H1 (cell line): ENCODE results near the gene DSCAM. TPM values are rescaled to one million over a fixed set of nuclear protein-coding genes. Genes with fewer than 3 reads are reported as not detected.

Experiments
- CTCF ChIA-PET: fragments of 300-600 bp; sonication (Branson Sonifier 250); formaldehyde crosslinking; loops from one replicate; lab custom pipeline; 2021; ENCODE audit not compliant: partially characterized antibody; lab: Charles Lee
- POLR2A ChIA-PET: fragments of 300-600 bp; sonication (Branson Sonifier 250); formaldehyde crosslinking; loops from one replicate; lab custom pipeline; 2021; ENCODE audit warnings: inconsistent platforms; ENCODE audit not compliant: partially characterized antibody; lab: Charles Lee
- DNase-seq, 2 experiments: peaks; one replicate each; pipeline versions ENCODE4 v3.0.0 to v3.0.0-alpha.2; 2010 to 2022; ENCODE audit warnings: low spot score in 2 of 2, low read depth in 1 of 2, mixed read lengths in 1 of 2
- FAIRE-seq: peaks from 2 replicates; lab custom pipeline; 2011; peaks lifted over from hg19 to GRCh38; lab: Jason Lieb, UNC
- H2AFZ ChIP-seq: 2 replicates; pipeline ENCODE4 v1.8.1; 2012; ENCODE audit warnings: low read length, inconsistent platforms
- H2AK5ac ChIP-seq: 2 replicates; pipeline ENCODE4 v1.6.1; 2013; ENCODE audit warnings: low read depth, low read length
- H2BK120ac ChIP-seq: replicated peaks from 2 replicates; pipeline ENCODE3; 2013; ENCODE audit warnings: low read depth, low read length, inconsistent platforms
- H2BK12ac ChIP-seq: 2 replicates; pipeline ENCODE4 v1.6.1; 2013; ENCODE audit warnings: low read depth, low read length
- H2BK15ac ChIP-seq: 2 replicates; pipeline ENCODE4 v1.6.1; 2013; ENCODE audit warnings: low read length
- H2BK20ac ChIP-seq: 2 replicates; pipeline ENCODE4 v1.6.1; 2013; ENCODE audit warnings: low read length
- H2BK5ac ChIP-seq: 2 replicates; pipeline ENCODE4 v1.6.1; 2013; ENCODE audit warnings: low read depth, low read length
- H3K14ac ChIP-seq: 2 replicates; pipeline ENCODE4 v1.6.1; 2013; ENCODE audit warnings: inconsistent platforms; ENCODE audit not compliant: insufficient read length
- H3K18ac ChIP-seq: 2 replicates; pipeline ENCODE4 v1.6.1; 2013; ENCODE audit warnings: low read length; ENCODE audit errors: extremely low read depth
- H3K23ac ChIP-seq: 2 replicates; pipeline ENCODE4 v1.6.1; 2013; ENCODE audit warnings: inconsistent platforms; ENCODE audit not compliant: insufficient read length
- H3K23me2 ChIP-seq: 2 replicates; pipeline ENCODE4 v1.6.1; 2013; ENCODE audit warnings: low read depth, low read length
- H3K27ac ChIP-seq: 2 replicates; pipeline ENCODE4 v1.6.1; 2011; ENCODE audit warnings: low read depth, low read length, inconsistent platforms
- H3K27me3 ChIP-seq, 4 experiments: replicated peaks in 1 of 4; 1 replicate in 1 of 4; 2 replicates in 3 of 4; pipeline versions ENCODE4 v1.6.1 to v1.8.1; 2011 to 2013; ENCODE audit warnings: low read length in 3 of 4, mild to moderate bottlenecking in 3 of 4, inconsistent platforms in 2 of 4, mixed read lengths in 2 of 4, moderate library complexity in 1 of 4; ENCODE audit not compliant: control insufficient read depth in 3 of 4, insufficient read depth in 3 of 4; ENCODE audit errors: extremely low read depth in 1 of 4
- H3K36me3 ChIP-seq, 4 experiments: 2 replicates each; pipeline versions ENCODE4 v1.6.1 to v1.8.1; 2011 to 2013; ENCODE audit warnings: mild to moderate bottlenecking in 4 of 4, low read length in 3 of 4, moderate library complexity in 2 of 4, control low read depth in 1 of 4, inconsistent platforms in 1 of 4; ENCODE audit not compliant: insufficient read depth in 4 of 4, control insufficient read depth in 2 of 4
- H3K4ac ChIP-seq: replicated peaks from 2 replicates; pipeline ENCODE3; 2013; ENCODE audit warnings: low read length, low read depth, mixed read lengths, inconsistent platforms; ENCODE audit not compliant: insufficient read length
- H3K4me1 ChIP-seq, 4 experiments: replicated peaks in 1 of 4; 1 replicate in 1 of 4; 2 replicates in 3 of 4; pipeline versions ENCODE4 v1.6.1 to v1.8.1; 2011 to 2013; ENCODE audit warnings: low read length in 3 of 4, inconsistent platforms in 2 of 4, mixed read lengths in 1 of 4; ENCODE audit not compliant: insufficient read depth in 4 of 4, control insufficient read depth in 3 of 4
- H3K4me2 ChIP-seq, 2 experiments: 2 replicates each; pipeline versions ENCODE4 v1.6.1 to v1.8.1; 2011 to 2013; ENCODE audit warnings: low read depth in 2 of 2, low read length in 2 of 2, control low read depth in 1 of 2, inconsistent platforms in 1 of 2, mild to moderate bottlenecking in 1 of 2; ENCODE audit not compliant: insufficient read depth in 1 of 2
- H3K4me3 ChIP-seq, 4 experiments: fragments of 200-600, 300-600 bp in 1 of 4; sonication (generic), shearing (Covaris generic), sonication (Bioruptor Twin) in 1 of 4; 2 replicates each; pipeline versions ENCODE4 v1.5.1 to v1.8.1; 2011 to 2016; ENCODE audit warnings: low read length in 4 of 4, low read depth in 3 of 4, control low read depth in 2 of 4, inconsistent platforms in 2 of 4, mild to moderate bottlenecking in 2 of 4, mixed read lengths in 1 of 4, moderate library complexity in 1 of 4; ENCODE audit not compliant: insufficient read depth in 2 of 4; ENCODE audit errors: extremely low read depth in 1 of 4
- H3K56ac ChIP-seq: replicated peaks from 2 replicates; pipeline ENCODE3; 2013; ENCODE audit warnings: low read depth, mild to moderate bottlenecking, mixed read lengths, low read length, inconsistent platforms; ENCODE audit not compliant: insufficient read length
- H3K79me1 ChIP-seq: 2 replicates; pipeline ENCODE4 v1.6.1; 2013; ENCODE audit warnings: low read depth, low read length, control low read depth
- H3K79me2 ChIP-seq, 2 experiments: 2 replicates each; pipeline versions ENCODE4 v1.6.1 to v1.8.1; 2012 to 2013; ENCODE audit warnings: low read length in 2 of 2, mild to moderate bottlenecking in 2 of 2, inconsistent platforms in 1 of 2; ENCODE audit not compliant: insufficient read depth in 2 of 2, control insufficient read depth in 1 of 2
- H3K9ac ChIP-seq, 4 experiments: replicated peaks in 1 of 4; 1 replicate in 1 of 4; 2 replicates in 3 of 4; pipeline versions ENCODE4 v1.6.1 to v1.8.1; 2011 to 2013; ENCODE audit warnings: low read depth in 3 of 4, low read length in 3 of 4, control low read depth in 2 of 4, mild to moderate bottlenecking in 2 of 4, moderate library complexity in 2 of 4, inconsistent platforms in 1 of 4; ENCODE audit errors: extremely low read depth in 1 of 4
- H3K9me3 ChIP-seq, 2 experiments: 2 replicates each; pipeline versions ENCODE4 v1.6.1 to v1.8.1; 2012 to 2013; ENCODE audit warnings: mild to moderate bottlenecking in 2 of 2, moderate library complexity in 2 of 2, control low read depth in 1 of 2, inconsistent platforms in 1 of 2, low read depth in 1 of 2, low read length in 1 of 2, mixed read lengths in 1 of 2; ENCODE audit not compliant: insufficient read depth in 2 of 2
- H4K20me1 ChIP-seq, 2 experiments: replicated peaks in 1 of 2; 2 replicates each; pipeline versions ENCODE3 to v1.8.1; 2011 to 2013; ENCODE audit warnings: inconsistent platforms in 2 of 2, low read length in 2 of 2, mild to moderate bottlenecking in 1 of 2; ENCODE audit not compliant: insufficient read depth in 2 of 2, control insufficient read depth in 1 of 2
- H4K5ac ChIP-seq: 2 replicates; pipeline ENCODE4 v1.6.1; 2013; ENCODE audit warnings: low read length, low read depth, mixed read lengths, inconsistent platforms; ENCODE audit not compliant: insufficient read length
- H4K8ac ChIP-seq: 2 replicates; pipeline ENCODE4 v1.8.0; 2013; ENCODE audit warnings: mild to moderate bottlenecking, moderate library complexity, low read length, inconsistent platforms; ENCODE audit not compliant: insufficient read depth; ENCODE audit errors: extremely low read depth
- H4K91ac ChIP-seq: replicated peaks from 2 replicates; pipeline ENCODE3; 2013; ENCODE audit warnings: low read length, mixed read lengths, inconsistent platforms; ENCODE audit not compliant: insufficient read length
- CHD1 ChIP-seq: IDR thresholded peaks from 2 replicates; pipeline ENCODE4 v1.6.1; 2012; ENCODE audit warnings: low read depth, low read length, improper control_type of control experiment
- EZH2 ChIP-seq: fragments of 200-600 bp; sonication (generic); IDR thresholded peaks from 2 replicates; pipeline ENCODE4 v1.7.1; 2012; ENCODE audit warnings: low read depth, mild to moderate bottlenecking, moderate library complexity, low read length, inconsistent platforms; ENCODE audit not compliant: severe bottlenecking
- PHF8 ChIP-seq: fragments of 200-600 bp; sonication (generic); conservative IDR thresholded peaks from 2 replicates; pipeline ENCODE4 v1.7.1; 2012; ENCODE audit warnings: low read depth, mild to moderate bottlenecking, inconsistent platforms, low read length, moderate library complexity
- RAD21 ChIP-seq, 2 experiments: IDR thresholded peaks in 1 of 2; conservative IDR thresholded peaks in 1 of 2; 2 replicates each; pipeline ENCODE4 v1.6.1; 2011; ENCODE audit warnings: low read depth in 2 of 2, low read length in 2 of 2, improper control_type of control experiment in 1 of 2, inconsistent platforms in 1 of 2, mild to moderate bottlenecking in 1 of 2, moderate library complexity in 1 of 2
- SP2 ChIP-seq: IDR thresholded peaks from 2 replicates; pipeline ENCODE4 v1.6.1; 2012; ENCODE audit warnings: mild to moderate bottlenecking, low read length, inconsistent platforms
- WGBS, 2 experiments: shearing (Covaris generic) in 1 of 2; methylation state at CpG; one replicate each; pipeline versions ENCODE4 v1.1.6 to v1.1.7; 2013 to 2015; ENCODE audit warnings: low lambda C conversion rate in 2 of 2, mixed read lengths in 2 of 2, inconsistent platforms in 1 of 2, low coverage in 1 of 2, missing lambda C conversion rate in 1 of 2; ENCODE audit not compliant: insufficient replicate concordance in 2 of 2, insufficient coverage in 1 of 2, insufficient read length in 1 of 2; ENCODE audit errors: extremely low coverage in 1 of 2, missing lambda C conversion rate in 1 of 2; 5-methylcytosine and 5-hydroxymethylcytosine counted together
- polyA plus RNA-seq, 7 experiments: library from polyadenylated mRNA; depleted of rRNA in 3 of 7; stranded (reverse) in 5 of 7; unstranded in 2 of 7; fragments of >200 nt in 5 of 7; fragments of 200-250 nt in 2 of 7; gene quantifications; 1 replicate in 5 of 7; 2 replicates in 1 of 7; 4 replicates in 1 of 7; pipeline versions ENCODE4 v1.2.1 to v1.2.3, GENCODE V29; 2011 to 2013; ENCODE audit warnings: missing spikeins in 2 of 7, mixed read lengths in 2 of 7
- total RNA-seq: library from RNA; stranded (reverse); fragmentation: NEBNext Ultra II Directional; extraction: Animal tissue kit (Norgen Biotek cat#: 25700); gene quantifications from 2 replicates; pipeline ENCODE4 v1.2.1, GENCODE V29; 2021

Gene DSCAM
- total and polyA plus RNA-seq, 2 of the 8 experiments (the other 6 are each of a cell fraction or from before 2014, with no cell fraction given): 0.02 to 0.15 TPM

DNA sequence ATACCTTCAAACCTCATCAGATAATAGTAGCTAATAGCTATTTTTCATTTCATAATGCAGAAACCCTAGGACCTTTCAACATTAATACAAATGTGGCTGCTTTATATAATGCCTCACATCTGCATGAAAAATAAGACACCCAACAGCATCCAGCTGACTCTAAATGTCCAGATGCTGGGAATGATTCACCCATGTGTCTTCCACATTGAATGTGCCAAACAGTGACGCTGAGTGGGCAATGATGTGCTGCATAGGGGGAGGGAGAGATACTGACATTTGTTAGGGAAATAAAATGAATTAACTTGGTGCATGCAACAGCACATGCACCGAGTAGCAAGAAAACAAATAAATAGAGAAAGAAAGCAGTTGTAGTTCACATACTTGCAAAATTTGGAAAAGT is 199.3 kb downstream of the DSCAM start:
- Histone ChIP-seq H2BK12ac (no peak overlapping the region), H3K23me2 (no peaks in the 10 kb centered on the region), H3K23ac (no peak overlapping the region), H2BK15ac (no peak overlapping the region), H3K4me2 (no peak overlapping the region), H3K18ac (no peak overlapping the region), H3K4me3 (no peak overlapping the region), H3K79me2 (no peaks in the 10 kb centered on the region), H3K36me3 (no peaks in the 10 kb centered on the region), H4K5ac (no peak overlapping the region), H4K91ac (no peak overlapping the region), H3K4ac (no peak overlapping the region), H3K27me3 (no peaks in the 10 kb centered on the region), H4K20me1 (no peaks in the 10 kb centered on the region), H3K56ac (no peak overlapping the region), H2BK5ac (no peak overlapping the region), H2BK120ac (no peak overlapping the region), H2AK5ac (no peak overlapping the region), H2BK20ac (no peak overlapping the region), H3K9me3 (peaks cover 0 to 2% of the 10 kb centered on the region in 2 experiments; a peak in 1 of 4 replicates), H3K27ac (no peak overlapping the region), H3K4me1 (no peaks in the 10 kb centered on the region), H4K8ac (no peak overlapping the region), H3K79me1 (no peaks in the 10 kb centered on the region), H3K14ac (no peak overlapping the region), H2AFZ (no peak overlapping the region), H3K9ac (no peak overlapping the region)
- 70% methylated on average over 2 of the region's 2 CpGs; no CpG with 5 or more reads in 1 of the 2 experiments for WGBS, 2 experiments
- no peak for FAIRE-seq
- TF ChIP-seq SP2 (no peak), RAD21 (IDR thresholded peaks at IDR 0.05 in 1 of 2, conservative IDR thresholded peaks at IDR 0.05 in 1 of 2; ENCODE audit: low read depth in 2 of 2, low read length in 2 of 2) (no peak), CHD1 (no peak), EZH2 (no peak), PHF8 (no peak)
- POLR2A ChIA-PET: no interaction called here
- no peak for DNase-seq
- CTCF ChIA-PET: interaction anchor here (0.9 to 1.4 kb wide), 2 partner anchors 10 to 421 kb away, joined by 3 read pairs; no protein-coding TSS in a partner anchor
